GM23338 (cell line): ENCODE measurements around the gene UBASH3B. TPM values are rescaled to one million over a fixed set of nuclear protein-coding genes. Genes with fewer than 3 reads are reported as not detected.

Experiments used
- ATAC-seq: fragments of 200-7000 bp; cut with Tn5 transposase; 3 replicates; pipeline ENCODE4 v1.9.1; 2020
- DNase-seq: peaks from one replicate; pipeline ENCODE4 v3.0.0-alpha.2; 2015; ENCODE audit warnings: low spot score
- H2AFZ ChIP-seq: fragments of 200-600 bp; sonication (generic); 2 replicates; pipeline ENCODE4 v1.8.0; 2016; ENCODE audit warnings: antibody characterized with exemption, mild to moderate bottlenecking, moderate library complexity
- H3F3A ChIP-seq: fragments of 200-600 bp; sonication (generic); replicated peaks from 2 replicates; pipeline ENCODE4 v1.8.0; 2017; ENCODE audit warnings: antibody characterized with exemption, mixed run types, low read depth
- H3K27ac ChIP-seq: fragments of 200-600 bp; sonication (generic); 2 replicates; pipeline ENCODE4 v1.6.1; 2016; ENCODE audit warnings: low read depth
- H3K27me3 ChIP-seq: fragments of 200-600 bp; sonication (generic); 2 replicates; pipeline ENCODE4 v1.8.0; 2016; ENCODE audit warnings: mild to moderate bottlenecking, mixed run types, moderate library complexity; ENCODE audit not compliant: insufficient read depth
- H3K36me3 ChIP-seq: fragments of 200-600 bp; sonication (generic); 2 replicates; pipeline ENCODE4 v1.8.0; 2016; ENCODE audit warnings: mild to moderate bottlenecking; ENCODE audit not compliant: insufficient read depth
- H3K4me1 ChIP-seq: fragments of 200-600 bp; sonication (generic); 2 replicates; pipeline ENCODE4 v1.8.0; 2016; ENCODE audit warnings: mild to moderate bottlenecking, moderate library complexity; ENCODE audit not compliant: insufficient read depth
- H3K4me2 ChIP-seq: fragments of 200-600 bp; sonication (generic); 2 replicates; pipeline ENCODE4 v1.7.1; 2017; ENCODE audit warnings: mixed run types
- H3K4me3 ChIP-seq: fragments of 200-600 bp; sonication (generic); 2 replicates; pipeline ENCODE4 v1.6.1; 2016; ENCODE audit warnings: mixed run types
- H3K79me2 ChIP-seq: fragments of 200-600 bp; sonication (generic); replicated peaks from 2 replicates; pipeline ENCODE4 v1.8.0; 2017; ENCODE audit warnings: mild to moderate bottlenecking; ENCODE audit not compliant: insufficient read depth
- H3K9me2 ChIP-seq: fragments of 200-600 bp; sonication (generic); 2 replicates; pipeline ENCODE4 v1.8.0; 2017; ENCODE audit not compliant: insufficient read depth
- H4K20me1 ChIP-seq: fragments of 200-600 bp; sonication (generic); replicated peaks from 2 replicates; pipeline ENCODE4 v1.8.0; 2017; ENCODE audit warnings: mild to moderate bottlenecking; ENCODE audit not compliant: insufficient read depth
- H3K27ac Mint-ChIP-seq: 2 replicates; pipeline ENCODE4 v1.8.0; 2020; ENCODE audit warnings: inconsistent platforms, mild to moderate bottlenecking, moderate library complexity, mixed read lengths
- H3K27me3 Mint-ChIP-seq: 3 replicates; pipeline ENCODE4 v1.8.0; 2022; ENCODE audit warnings: low read depth, mild to moderate bottlenecking, moderate library complexity, mixed read lengths, inconsistent platforms; ENCODE audit not compliant: insufficient read depth, poor library complexity
- H3K36me3 Mint-ChIP-seq: 3 replicates; pipeline ENCODE4 v1.8.0; 2021; ENCODE audit warnings: low read depth, mild to moderate bottlenecking, inconsistent platforms, moderate library complexity, mixed read lengths
- H3K4me1 Mint-ChIP-seq: 3 replicates; pipeline ENCODE4 v1.8.0; 2020; ENCODE audit warnings: mild to moderate bottlenecking, inconsistent platforms, mixed read lengths
- H3K4me3 Mint-ChIP-seq: 3 replicates; pipeline ENCODE4 v1.8.0; 2021; ENCODE audit warnings: moderate library complexity, mild to moderate bottlenecking, inconsistent platforms, mixed read lengths
- H3K9me3 Mint-ChIP-seq: 3 replicates; pipeline ENCODE4 v1.8.0; 2020; ENCODE audit warnings: moderate library complexity, mild to moderate bottlenecking, inconsistent platforms, mixed read lengths
- CREB1 ChIP-seq: fragments of 250-450 bp; sonication (Bioruptor Pico); IDR thresholded peaks from 2 replicates; pipeline ENCODE4 v1.5.0; 2020; ENCODE audit warnings: low read depth, mild to moderate bottlenecking, moderate library complexity
- NANOG ChIP-seq: IDR thresholded peaks from 2 replicates; pipeline ENCODE4 v1.6.1; 2016; ENCODE audit warnings: antibody characterized with exemption, borderline replicate concordance
- ZNF331 ChIP-seq: fragments of 250-450 bp; sonication (Bioruptor Pico); IDR thresholded peaks from 2 replicates; pipeline ENCODE4 v1.5.0; 2020; ENCODE audit warnings: low read depth, mild to moderate bottlenecking, moderate library complexity
- polyA plus RNA-seq: library from polyadenylated mRNA; unstranded; fragments of >200 nt; fragmentation: Nextera tagmentation; extraction: Ambion mirVana; gene quantifications from 2 replicates; pipeline ENCODE4 v1.2.1, GENCODE V29; 2016
- total RNA-seq: library from RNA; depleted of rRNA; stranded (reverse); fragments of >200 nt; shearing (Covaris generic); gene quantifications from 2 replicates; pipeline ENCODE4 v1.2.3, GENCODE V29; 2014
- TF ChIP-seq, protein P1 (sequence below), 2 experiments: fragments of 200-600 bp in 1 of 2; sonication (generic) in 1 of 2; conservative IDR thresholded peaks; 2 replicates each; pipeline versions ENCODE4 v1.5.1 to v1.6.1; 2016 to 2017; ENCODE audit warnings: antibody characterized with exemption in 2 of 2, low read depth in 2 of 2, mild to moderate bottlenecking in 2 of 2, moderate library complexity in 1 of 2
- TF ChIP-seq, protein P2 (sequence below): IDR thresholded peaks from one replicate; pipeline ENCODE4 v1.6.1; 2018; ENCODE audit warnings: antibody characterized with exemption; ENCODE audit not compliant: unreplicated experiment

The UBASH3B gene
- total and polyA plus RNA-seq, 2 experiments from 2014 or later, result 2.1 to 12.0 TPM

DNA sequence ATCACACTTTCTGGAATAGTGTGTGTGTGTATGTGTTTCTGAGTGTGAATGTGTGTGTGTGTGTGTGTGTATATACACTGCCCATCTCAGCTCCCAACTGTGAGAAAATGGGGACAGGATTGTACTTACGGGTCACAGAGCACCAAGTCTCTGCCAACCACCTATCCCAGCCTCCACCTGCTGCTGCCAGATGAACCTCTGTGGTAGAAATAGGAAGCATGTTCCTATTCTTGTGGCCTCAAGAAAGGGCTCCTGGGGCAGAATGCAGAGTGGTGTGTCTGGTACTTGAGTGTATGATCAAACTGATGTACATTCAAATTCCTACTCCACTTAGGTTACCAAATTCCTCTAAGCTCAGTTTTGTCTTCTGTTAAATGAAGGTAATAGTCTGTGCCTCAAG, 14.6 kb downstream of the UBASH3B start:
- Histone ChIP-seq H2AFZ (no peak overlapping the region), H3K27ac (no peak overlapping the region), H3K36me3 (no peaks in the 10 kb centered on the region), H4K20me1 (no peaks in the 10 kb centered on the region), H3K9me2 (no peaks in the 10 kb centered on the region), H3K79me2 (no peaks in the 10 kb centered on the region), H3K4me3 (no peak overlapping the region), H3K27me3 (no peaks in the 10 kb centered on the region), H3F3A (no peaks in the 10 kb centered on the region), H3K4me1 (no peaks in the 10 kb centered on the region), H3K4me2 (no peak overlapping the region)
- Mint-ChIP-seq H3K36me3 (peaks cover 4% of the 10 kb centered on the region; the same call in 1 of the 3 replicates), H3K9me3 (peaks cover 5% of the 10 kb centered on the region; the same call in 1 of the 3 replicates), H3K27me3 (peaks cover 2% of the 10 kb centered on the region), H3K27ac (no peak overlapping the region), H3K4me1 (0 out of 3 replicates have a peak, but pooled peaks cover under 1% of the 10 kb centered on the region), H3K4me3 (no peak overlapping the region)
- TF ChIP-seq, protein P1, sequence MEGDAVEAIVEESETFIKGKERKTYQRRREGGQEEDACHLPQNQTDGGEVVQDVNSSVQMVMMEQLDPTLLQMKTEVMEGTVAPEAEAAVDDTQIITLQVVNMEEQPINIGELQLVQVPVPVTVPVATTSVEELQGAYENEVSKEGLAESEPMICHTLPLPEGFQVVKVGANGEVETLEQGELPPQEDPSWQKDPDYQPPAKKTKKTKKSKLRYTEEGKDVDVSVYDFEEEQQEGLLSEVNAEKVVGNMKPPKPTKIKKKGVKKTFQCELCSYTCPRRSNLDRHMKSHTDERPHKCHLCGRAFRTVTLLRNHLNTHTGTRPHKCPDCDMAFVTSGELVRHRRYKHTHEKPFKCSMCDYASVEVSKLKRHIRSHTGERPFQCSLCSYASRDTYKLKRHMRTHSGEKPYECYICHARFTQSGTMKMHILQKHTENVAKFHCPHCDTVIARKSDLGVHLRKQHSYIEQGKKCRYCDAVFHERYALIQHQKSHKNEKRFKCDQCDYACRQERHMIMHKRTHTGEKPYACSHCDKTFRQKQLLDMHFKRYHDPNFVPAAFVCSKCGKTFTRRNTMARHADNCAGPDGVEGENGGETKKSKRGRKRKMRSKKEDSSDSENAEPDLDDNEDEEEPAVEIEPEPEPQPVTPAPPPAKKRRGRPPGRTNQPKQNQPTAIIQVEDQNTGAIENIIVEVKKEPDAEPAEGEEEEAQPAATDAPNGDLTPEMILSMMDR (conservative IDR thresholded peaks at IDR 0.05; ENCODE audit: low read depth in 2 of 2), result no peak
- TF ChIP-seq CREB1 (CRISPR knock-in tag), result no peak
- TF ChIP-seq, protein P2, sequence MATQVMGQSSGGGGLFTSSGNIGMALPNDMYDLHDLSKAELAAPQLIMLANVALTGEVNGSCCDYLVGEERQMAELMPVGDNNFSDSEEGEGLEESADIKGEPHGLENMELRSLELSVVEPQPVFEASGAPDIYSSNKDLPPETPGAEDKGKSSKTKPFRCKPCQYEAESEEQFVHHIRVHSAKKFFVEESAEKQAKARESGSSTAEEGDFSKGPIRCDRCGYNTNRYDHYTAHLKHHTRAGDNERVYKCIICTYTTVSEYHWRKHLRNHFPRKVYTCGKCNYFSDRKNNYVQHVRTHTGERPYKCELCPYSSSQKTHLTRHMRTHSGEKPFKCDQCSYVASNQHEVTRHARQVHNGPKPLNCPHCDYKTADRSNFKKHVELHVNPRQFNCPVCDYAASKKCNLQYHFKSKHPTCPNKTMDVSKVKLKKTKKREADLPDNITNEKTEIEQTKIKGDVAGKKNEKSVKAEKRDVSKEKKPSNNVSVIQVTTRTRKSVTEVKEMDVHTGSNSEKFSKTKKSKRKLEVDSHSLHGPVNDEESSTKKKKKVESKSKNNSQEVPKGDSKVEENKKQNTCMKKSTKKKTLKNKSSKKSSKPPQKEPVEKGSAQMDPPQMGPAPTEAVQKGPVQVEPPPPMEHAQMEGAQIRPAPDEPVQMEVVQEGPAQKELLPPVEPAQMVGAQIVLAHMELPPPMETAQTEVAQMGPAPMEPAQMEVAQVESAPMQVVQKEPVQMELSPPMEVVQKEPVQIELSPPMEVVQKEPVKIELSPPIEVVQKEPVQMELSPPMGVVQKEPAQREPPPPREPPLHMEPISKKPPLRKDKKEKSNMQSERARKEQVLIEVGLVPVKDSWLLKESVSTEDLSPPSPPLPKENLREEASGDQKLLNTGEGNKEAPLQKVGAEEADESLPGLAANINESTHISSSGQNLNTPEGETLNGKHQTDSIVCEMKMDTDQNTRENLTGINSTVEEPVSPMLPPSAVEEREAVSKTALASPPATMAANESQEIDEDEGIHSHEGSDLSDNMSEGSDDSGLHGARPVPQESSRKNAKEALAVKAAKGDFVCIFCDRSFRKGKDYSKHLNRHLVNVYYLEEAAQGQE, result no peak
- no peak for ATAC-seq
- DNase-seq, result no peak

DNA sequence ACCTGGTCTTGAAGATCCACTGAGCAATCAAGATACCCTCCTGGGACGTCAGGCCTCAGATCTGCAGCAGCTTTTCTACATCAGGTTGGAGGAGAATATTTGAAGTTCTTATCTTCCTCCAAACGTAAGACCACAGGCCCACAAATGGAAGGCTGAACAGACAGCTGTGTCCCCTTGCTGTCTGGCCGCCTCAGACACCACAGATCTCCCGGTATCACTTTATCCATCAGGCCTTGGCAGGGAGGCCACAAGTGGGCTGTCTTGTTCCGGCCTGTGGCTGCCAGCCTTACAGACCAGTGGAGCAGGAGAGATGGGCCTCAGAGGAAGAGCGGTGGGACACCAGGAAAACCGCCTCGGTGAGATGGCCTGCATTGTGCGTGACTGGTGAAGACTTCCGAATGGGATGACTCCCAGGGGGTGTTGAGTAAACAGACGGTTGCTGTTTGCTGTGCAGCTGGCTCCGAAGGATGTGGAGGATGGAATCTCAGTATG, 15.9 kb downstream of the UBASH3B start:
- H3K4me1 ChIP-seq, result no peaks in the 10 kb centered on the region
- no peaks in the 10 kb centered on the region for H3K9me2 ChIP-seq
- H3K9me3 Mint-ChIP-seq, result peaks cover 5% of the 10 kb centered on the region; the same call in 1 of the 3 replicates
- H3K27me3 ChIP-seq, result no peaks in the 10 kb centered on the region
- H3K27me3 Mint-ChIP-seq, result peaks cover 2% of the 10 kb centered on the region
- TF ChIP-seq ZNF331, result no peak
- no peak for TF ChIP-seq NANOG
- TF ChIP-seq, protein P1 (conservative IDR thresholded peaks at IDR 0.05; ENCODE audit: low read depth in 2 of 2), result no peak
- H3K36me3 Mint-ChIP-seq, result peaks cover 4% of the 10 kb centered on the region; the same call in 1 of the 3 replicates
- no peaks in the 10 kb centered on the region for H3K36me3 ChIP-seq
- no peak overlapping the region for H3K27ac Mint-ChIP-seq
- H2AFZ ChIP-seq, result no peak overlapping the region
- H3K4me2 ChIP-seq, result no peak overlapping the region
- H3F3A ChIP-seq, result no peaks in the 10 kb centered on the region
- no peaks in the 10 kb centered on the region for H4K20me1 ChIP-seq
- ATAC-seq (no peak), DNase-seq (no peak)
- no peak overlapping the region for H3K27ac ChIP-seq
- H3K79me2 ChIP-seq, result no peaks in the 10 kb centered on the region
- H3K4me1 Mint-ChIP-seq, result peaks cover 5% of the 10 kb centered on the region; the same call in 2 of the 3 replicates
- H3K4me3 Mint-ChIP-seq, result no peak overlapping the region
- H3K4me3 ChIP-seq, result no peak overlapping the region
